ENCODE data around the gene EYS. TPM values are rescaled to one million over a fixed set of nuclear protein-coding genes. Genes with fewer than 3 reads are reported as not detected.

Gene EYS
- total and polyA plus RNA-seq, 4 donors = 0.08 to 0.63 (median 0.36) TPM

DNA sequence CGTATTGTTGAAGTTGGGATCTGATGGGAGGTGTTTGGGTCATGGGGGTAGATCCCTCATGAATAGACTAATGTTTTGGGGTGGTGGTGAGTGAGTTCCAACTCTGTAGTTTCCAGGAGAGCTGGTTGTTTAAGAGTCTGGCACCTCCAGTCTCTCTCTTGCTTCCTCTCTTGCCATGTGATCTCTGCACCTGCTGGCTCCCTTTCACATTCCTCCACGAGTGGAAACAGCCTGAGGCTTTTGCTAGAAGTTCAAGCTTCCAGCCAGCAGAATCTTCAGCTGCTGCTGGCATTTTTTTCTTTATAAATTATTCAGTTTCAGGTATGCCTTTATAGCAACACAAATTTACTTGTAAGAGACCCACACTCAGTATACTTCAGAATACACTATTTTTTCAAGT is 1021.6 kb downstream of the EYS start:
- Histone ChIP-seq H3K9me3 (ENCODE audit: control insufficient read depth in 4 of 4, low read length in 3 of 4) (no peaks in the 10 kb centered on the region), H3K27ac (ENCODE audit: low read depth in 1 of 2, low read length in 2 of 2) (no peak overlapping the region), H3K9ac (ENCODE audit: low read depth in 1 of 2, low read length in 2 of 2) (no peak overlapping the region), H3K36me3 (ENCODE audit: control insufficient read depth in 4 of 4, insufficient read depth in 3 of 4, low read depth in 1 of 4, low read length in 3 of 4) (no peaks in the 10 kb centered on the region), H3K27me3 (ENCODE audit: control insufficient read depth in 4 of 4, insufficient read depth in 4 of 4, low read length in 3 of 4) (no peaks in the 10 kb centered on the region), H3K4me3 (ENCODE audit: low read depth in 1 of 3, low read length in 3 of 3) (no peak overlapping the region), H3K4me1 (ENCODE audit: control insufficient read depth in 4 of 4, insufficient read depth in 4 of 4, low read length in 3 of 4) (no peaks in the 10 kb centered on the region)
- no peak for TF ChIP-seq JUND (IDR thresholded peaks at IDR 0.05)
- TF ChIP-seq GABPA (IDR thresholded peaks at IDR 0.05 in 1 of 2, conservative IDR thresholded peaks at IDR 0.05 in 1 of 2) = no peak
- TF ChIP-seq CTCF (IDR thresholded peaks at IDR 0.05; ENCODE audit: low read depth, low read length, missing input control) = no peak
- TF ChIP-seq, protein P1, sequence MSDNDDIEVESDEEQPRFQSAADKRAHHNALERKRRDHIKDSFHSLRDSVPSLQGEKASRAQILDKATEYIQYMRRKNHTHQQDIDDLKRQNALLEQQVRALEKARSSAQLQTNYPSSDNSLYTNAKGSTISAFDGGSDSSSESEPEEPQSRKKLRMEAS (IDR thresholded peaks at IDR 0.05) = no peak
- TF ChIP-seq SP1 (IDR thresholded peaks at IDR 0.05) = no peak
- no peak for TF ChIP-seq TAF1 (conservative IDR thresholded peaks at IDR 0.05)
- no peak for TF ChIP-seq EGR1 (IDR thresholded peaks at IDR 0.05; ENCODE audit: low read depth in 2 of 2)
- TF ChIP-seq, protein P2, sequence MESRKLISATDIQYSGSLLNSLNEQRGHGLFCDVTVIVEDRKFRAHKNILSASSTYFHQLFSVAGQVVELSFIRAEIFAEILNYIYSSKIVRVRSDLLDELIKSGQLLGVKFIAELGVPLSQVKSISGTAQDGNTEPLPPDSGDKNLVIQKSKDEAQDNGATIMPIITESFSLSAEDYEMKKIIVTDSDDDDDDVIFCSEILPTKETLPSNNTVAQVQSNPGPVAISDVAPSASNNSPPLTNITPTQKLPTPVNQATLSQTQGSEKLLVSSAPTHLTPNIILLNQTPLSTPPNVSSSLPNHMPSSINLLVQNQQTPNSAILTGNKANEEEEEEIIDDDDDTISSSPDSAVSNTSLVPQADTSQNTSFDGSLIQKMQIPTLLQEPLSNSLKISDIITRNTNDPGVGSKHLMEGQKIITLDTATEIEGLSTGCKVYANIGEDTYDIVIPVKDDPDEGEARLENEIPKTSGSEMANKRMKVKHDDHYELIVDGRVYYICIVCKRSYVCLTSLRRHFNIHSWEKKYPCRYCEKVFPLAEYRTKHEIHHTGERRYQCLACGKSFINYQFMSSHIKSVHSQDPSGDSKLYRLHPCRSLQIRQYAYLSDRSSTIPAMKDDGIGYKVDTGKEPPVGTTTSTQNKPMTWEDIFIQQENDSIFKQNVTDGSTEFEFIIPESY (IDR thresholded peaks at IDR 0.05) = no peak
- TF ChIP-seq, protein P3, sequence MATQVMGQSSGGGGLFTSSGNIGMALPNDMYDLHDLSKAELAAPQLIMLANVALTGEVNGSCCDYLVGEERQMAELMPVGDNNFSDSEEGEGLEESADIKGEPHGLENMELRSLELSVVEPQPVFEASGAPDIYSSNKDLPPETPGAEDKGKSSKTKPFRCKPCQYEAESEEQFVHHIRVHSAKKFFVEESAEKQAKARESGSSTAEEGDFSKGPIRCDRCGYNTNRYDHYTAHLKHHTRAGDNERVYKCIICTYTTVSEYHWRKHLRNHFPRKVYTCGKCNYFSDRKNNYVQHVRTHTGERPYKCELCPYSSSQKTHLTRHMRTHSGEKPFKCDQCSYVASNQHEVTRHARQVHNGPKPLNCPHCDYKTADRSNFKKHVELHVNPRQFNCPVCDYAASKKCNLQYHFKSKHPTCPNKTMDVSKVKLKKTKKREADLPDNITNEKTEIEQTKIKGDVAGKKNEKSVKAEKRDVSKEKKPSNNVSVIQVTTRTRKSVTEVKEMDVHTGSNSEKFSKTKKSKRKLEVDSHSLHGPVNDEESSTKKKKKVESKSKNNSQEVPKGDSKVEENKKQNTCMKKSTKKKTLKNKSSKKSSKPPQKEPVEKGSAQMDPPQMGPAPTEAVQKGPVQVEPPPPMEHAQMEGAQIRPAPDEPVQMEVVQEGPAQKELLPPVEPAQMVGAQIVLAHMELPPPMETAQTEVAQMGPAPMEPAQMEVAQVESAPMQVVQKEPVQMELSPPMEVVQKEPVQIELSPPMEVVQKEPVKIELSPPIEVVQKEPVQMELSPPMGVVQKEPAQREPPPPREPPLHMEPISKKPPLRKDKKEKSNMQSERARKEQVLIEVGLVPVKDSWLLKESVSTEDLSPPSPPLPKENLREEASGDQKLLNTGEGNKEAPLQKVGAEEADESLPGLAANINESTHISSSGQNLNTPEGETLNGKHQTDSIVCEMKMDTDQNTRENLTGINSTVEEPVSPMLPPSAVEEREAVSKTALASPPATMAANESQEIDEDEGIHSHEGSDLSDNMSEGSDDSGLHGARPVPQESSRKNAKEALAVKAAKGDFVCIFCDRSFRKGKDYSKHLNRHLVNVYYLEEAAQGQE (IDR thresholded peaks at IDR 0.05) = no peak
- DNase-seq (ENCODE audit: low spot score) = no peak
- 44% methylated on average over 2 of the region's 2 CpGs for WGBS

- 26% methylated on average over 8 of the region's 8 CpGs for WGBS
- no peaks in the 10 kb centered on the region for H3K36me3 ChIP-seq (ENCODE audit: control insufficient read depth in 4 of 4, insufficient read depth in 3 of 4, low read depth in 1 of 4, low read length in 3 of 4)
- no peak overlapping the region for H3K9ac ChIP-seq (ENCODE audit: low read depth in 1 of 2, low read length in 2 of 2)
- H3K27ac ChIP-seq (ENCODE audit: low read depth in 1 of 2, low read length in 2 of 2) = no peak overlapping the region
- no peak for DNase-seq (ENCODE audit: low spot score)
- no peak overlapping the region for H3K4me3 ChIP-seq (ENCODE audit: low read depth in 1 of 3, low read length in 3 of 3)
- H3K4me1 ChIP-seq (ENCODE audit: control insufficient read depth in 4 of 4, insufficient read depth in 4 of 4, low read length in 3 of 4) = no peaks in the 10 kb centered on the region
- H3K27me3 ChIP-seq (ENCODE audit: control insufficient read depth in 4 of 4, insufficient read depth in 4 of 4, low read length in 3 of 4) = no peaks in the 10 kb centered on the region
- TF ChIP-seq, protein P1 (IDR thresholded peaks at IDR 0.05) = no peak
- TF ChIP-seq GABPA (IDR thresholded peaks at IDR 0.05 in 1 of 2, conservative IDR thresholded peaks at IDR 0.05 in 1 of 2) (no peak), RXRA (IDR thresholded peaks at IDR 0.05) (no peak), FOXA1 (IDR thresholded peaks at IDR 0.05) (no peak), HNF4A (conservative IDR thresholded peaks at IDR 0.05) (no peak), HNF4G (IDR thresholded peaks at IDR 0.05) (no peak), NR2F2 (IDR thresholded peaks at IDR 0.05) (no peak), ATF3 (IDR thresholded peaks at IDR 0.05) (no peak), EGR1 (IDR thresholded peaks at IDR 0.05; ENCODE audit: low read depth in 2 of 2) (no peak), TAF1 (conservative IDR thresholded peaks at IDR 0.05) (no peak), RAD21 (IDR thresholded peaks at IDR 0.05) (no peak)
- TF ChIP-seq, protein P3 (IDR thresholded peaks at IDR 0.05) = no peak
- H3K9me3 ChIP-seq (ENCODE audit: control insufficient read depth in 4 of 4, low read length in 3 of 4) = no peaks in the 10 kb centered on the region
Observed at GRCh38 chr6:64683682-64684081, 1023.3 kb downstream of the EYS start.
